Inflammatory macrophage treated with lipopolysaccharide for 4 hours (primary cell): ENCODE results near the gene UPP2.

ENCODE experiments used
- DNase-seq: peaks from one replicate; pipeline ENCODE4 v3.0.0-alpha.2; 2020

UPP2 gene

DNA sequence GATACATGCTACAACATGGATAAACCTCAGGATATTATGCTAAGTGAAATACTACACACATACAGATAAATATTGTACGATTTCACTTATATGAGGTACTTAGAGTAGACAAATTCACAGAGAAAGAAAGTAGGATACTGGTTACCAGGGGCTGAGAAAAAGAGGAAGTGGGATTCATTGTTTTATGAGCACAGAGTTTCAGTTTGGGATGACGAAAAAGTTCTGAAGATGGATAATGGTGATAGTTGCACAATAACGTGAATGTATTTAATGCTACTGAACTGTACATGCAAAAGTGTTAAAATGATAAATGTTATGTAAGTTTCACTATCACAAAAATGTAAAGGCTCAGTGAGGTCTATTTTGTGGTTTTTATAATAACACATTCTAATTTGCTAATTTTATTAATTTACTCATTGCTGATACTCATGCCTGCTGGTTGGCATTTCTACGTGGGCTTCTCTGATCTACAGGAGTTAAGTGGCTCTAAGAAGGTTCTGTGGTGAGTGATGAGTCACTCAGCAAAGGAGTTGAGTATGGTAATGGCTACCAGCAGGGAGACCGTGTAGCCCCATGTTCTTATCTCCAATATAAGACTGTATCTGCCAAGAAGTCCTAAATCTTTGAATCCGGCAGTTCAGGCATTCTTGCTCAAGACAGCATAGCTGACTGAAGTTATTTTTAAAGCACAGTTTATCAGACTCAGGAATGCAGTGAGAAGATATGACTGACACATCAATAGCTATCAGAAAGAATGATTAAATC, 41.1 kb downstream of the UPP2 start:
- DNase-seq: peak; percentile 85

DNA sequence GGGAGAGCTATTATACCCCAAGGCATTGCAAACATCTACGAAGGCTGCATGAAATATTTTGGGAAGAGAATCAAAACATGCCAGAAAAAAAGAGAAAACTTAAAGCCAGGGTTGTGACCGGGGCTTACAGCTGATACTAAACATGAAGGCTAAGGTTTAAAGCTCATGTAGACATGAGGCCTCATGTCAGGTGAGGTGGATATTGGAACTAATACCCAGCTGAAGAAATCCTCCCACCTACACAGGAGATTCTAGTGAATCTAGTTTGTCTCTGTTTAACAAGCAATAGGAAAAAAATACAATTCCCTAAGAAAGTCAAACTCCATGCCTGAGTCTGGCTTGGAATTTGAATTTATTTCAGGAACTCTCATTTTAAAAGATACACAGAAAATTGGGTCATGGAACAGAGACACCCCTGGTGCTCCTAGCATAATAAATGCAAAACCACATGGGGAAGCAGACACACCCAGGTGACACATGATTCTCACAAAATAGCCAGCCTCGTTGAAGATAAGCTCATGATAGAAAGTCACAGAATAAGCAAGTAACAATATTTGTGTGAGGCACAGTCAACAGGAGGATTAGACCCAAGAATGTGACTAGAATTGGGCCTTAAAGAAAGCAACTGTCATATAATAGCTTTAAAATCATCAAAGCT, 42.2 kb downstream of the UPP2 start:
- DNase-seq: no peak

DNA sequence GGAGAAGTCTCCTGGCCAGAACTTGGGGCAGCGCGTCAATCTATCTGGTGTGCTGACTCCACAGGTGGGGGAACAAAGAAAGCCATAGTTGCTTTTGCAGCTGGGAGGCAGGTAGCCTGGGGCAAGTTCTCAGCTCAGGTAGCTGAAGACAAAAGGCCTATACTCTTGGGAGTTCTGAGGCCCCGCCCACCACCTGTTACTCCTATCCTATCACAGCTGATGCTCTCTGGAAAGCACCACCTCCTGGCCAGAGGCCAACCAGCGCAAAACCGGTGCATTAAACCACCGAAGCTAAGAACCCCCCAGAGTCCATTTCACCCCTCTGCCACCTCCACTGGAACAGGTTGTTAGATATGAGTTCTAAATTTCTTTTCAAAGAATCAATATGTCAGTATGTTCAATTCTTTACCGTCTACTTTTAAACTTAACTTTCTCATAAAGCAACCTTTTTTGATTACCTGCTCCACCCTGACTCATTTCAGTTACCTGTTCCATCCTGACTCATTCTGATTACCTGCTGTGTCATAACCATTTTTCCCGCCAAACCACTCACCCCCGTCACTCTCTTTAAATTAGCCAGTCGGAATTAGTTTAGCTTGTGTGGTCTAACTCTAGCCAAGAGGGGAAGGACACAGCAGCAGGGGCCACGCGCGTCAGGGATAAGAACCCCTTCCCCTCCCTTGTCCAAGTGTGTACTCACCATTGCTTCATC, 43.4 kb downstream of the UPP2 start:
- DNase-seq: no peak

DNA sequence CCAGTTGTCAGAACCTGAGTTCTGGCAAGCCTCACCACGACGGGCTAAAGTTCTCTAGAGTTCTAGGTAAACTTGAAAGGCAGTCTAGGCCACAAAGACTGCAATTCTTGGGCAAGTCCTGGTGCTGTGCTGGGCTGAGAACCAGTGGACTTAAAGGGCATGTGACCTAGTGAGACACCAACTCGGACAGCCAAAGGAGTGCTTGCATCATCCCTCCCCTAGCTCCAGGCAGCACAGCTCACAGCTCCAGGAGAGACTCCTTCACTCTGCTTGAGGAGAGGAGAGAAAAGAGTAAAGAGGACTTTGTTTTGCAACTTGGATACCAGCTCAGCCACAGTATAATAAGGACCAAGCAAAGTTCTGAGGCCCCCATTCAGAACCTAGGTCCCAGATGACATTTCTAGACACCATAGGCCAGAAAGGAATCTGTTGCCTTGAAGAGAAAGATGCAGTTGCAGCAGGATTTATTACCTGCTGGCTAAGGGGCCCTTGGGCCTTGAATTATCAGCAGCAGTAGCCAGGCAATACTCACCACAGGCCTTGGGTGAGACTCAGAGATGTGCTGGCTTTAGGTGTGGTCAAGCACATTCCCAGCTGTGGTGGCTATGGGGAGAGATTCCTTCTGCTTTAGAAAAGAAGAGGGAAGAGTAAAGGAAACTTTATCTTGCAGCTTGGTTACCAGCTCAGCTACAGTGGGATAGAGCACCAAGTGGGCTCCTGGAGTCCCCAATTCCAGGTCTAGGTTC, 51.8 kb downstream of the UPP2 start:
- DNase-seq: no peak

DNA sequence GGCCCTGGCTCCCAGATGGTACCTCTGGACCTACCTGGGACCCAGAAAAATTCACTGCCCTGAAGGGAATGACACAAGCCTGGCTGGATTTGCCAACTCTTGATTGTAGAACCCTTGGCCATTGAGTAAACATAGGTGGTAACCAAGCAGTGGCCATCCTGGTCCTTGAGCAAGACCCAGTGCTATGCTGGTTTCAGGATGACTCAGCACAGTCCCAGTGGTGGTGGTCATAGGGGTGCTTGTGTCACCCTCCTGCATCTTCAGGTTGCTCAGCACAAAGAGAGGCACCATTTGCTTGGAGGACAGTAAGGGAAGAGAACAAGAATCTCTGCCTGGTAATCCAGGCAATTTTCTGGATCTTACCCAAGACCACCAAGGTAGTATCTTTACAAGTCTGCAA, 52.9 kb downstream of the UPP2 start:
- no peak for DNase-seq

DNA sequence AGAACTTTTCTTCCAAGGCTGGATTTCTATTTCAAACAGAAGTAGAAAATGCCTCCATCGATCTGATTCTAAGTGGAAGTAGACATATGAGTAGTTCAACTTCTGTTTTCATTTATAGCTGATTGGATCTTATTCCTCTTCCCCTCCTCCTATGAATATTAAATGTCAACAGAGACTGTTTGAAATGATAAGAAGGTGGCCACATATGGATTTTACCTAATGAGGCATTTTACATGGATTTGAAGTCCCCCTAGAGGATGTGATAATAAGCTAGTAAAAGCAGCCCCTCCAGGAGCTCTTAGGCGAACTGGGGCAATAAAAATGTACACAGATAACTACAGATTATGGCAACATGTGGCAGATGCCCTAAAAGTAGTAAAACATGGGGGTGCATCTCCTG, 71.0 kb downstream of the UPP2 start:
- DNase-seq: no peak

DNA sequence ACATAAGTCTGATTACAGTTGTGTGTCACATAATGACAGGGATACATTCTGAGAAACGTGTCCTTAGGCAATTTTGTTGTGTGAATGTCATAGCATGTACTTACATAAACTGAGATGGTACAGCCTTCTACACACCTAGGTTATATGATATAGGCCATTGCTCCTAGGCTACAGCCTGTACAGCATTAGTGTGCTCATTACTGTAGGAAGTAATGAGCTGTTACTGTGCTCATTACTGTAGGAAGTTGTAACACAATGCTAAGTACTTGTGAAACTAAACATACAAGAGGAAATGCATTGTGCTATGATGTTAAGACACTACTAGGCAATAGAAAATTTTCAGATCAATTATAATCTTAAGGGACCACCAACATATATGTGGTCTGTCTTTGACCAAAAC, 72.8 kb downstream of the UPP2 start:
- DNase-seq: peak; percentile 15

DNA sequence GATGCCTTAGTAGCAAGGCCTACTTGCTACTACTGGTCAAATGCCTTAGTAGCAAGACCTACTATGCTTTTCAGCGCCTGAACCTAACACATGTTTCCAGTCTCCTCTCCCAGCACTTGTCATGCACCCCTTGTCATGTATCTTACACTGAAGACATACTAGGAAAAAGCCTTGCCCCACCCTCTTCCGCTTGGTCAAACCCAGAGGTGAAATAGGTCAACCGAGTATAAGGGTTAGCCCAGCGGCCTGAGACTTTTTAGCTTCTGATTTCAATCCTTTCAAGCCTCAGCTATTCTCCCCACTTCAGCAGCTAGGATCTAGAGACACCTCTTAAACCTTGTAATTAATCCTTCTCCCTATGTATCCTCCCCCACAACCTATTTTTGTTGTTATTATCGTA, 73.3 kb downstream of the UPP2 start:
- DNase-seq: no peak

DNA sequence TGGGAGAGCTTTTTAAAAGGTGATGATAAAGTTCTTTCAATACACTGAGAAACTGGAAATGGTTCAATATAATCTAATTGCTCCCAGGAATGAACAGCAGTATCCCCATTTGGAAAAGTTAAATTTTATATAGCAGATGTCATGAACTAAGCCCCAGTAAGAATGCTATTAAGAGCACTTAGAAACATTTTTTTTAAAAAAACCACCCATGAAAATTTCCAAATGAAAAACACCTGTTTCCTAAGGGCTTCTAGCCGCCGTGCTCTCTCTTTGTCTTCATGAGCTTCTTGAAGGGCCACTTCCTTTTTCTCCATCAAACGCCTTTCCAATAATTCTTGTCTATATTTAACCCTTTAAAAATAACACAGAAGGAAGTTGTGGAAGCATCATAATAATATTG, 77.0 kb downstream of the UPP2 start:
- DNase-seq: no peak

DNA sequence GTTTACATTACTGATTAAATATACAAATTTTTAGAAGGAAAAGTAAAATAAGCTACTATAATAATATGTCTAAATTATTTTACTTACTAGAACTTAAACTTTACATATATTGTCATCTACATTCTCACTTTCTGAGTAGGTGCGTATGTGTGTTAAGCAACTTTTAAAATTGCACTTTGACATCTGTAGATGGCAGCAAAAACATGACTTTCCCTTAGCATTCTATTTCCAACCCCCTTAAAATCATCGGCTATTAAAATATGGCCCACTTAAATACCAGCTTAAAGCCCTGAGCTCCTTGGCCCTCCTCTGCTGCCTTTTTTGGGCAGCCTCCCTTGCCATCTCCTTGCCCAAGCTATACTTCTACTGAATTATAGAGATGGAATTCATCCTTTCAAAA, 78.0 kb downstream of the UPP2 start:
- peak; percentile 29 for DNase-seq

DNA sequence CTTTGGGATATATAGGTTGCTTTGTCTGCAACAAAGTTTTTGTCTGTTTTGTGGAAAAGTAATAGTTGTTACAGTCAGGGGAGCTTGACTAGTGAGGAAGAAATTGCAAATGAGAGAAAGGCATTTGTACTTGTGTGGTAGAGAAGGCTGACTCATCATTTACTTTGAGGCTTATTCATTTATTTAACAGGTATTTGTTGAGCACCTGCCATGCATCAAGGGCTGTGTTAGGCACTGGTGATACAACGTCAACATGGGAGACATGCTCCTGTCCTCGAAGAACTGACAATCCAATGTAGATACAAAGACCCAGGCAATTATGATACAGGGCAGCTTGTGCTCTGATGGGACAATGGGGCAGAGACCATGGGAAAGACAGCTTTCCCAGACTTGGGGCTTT, 79.5 kb downstream of the UPP2 start:
- no peak for DNase-seq

DNA sequence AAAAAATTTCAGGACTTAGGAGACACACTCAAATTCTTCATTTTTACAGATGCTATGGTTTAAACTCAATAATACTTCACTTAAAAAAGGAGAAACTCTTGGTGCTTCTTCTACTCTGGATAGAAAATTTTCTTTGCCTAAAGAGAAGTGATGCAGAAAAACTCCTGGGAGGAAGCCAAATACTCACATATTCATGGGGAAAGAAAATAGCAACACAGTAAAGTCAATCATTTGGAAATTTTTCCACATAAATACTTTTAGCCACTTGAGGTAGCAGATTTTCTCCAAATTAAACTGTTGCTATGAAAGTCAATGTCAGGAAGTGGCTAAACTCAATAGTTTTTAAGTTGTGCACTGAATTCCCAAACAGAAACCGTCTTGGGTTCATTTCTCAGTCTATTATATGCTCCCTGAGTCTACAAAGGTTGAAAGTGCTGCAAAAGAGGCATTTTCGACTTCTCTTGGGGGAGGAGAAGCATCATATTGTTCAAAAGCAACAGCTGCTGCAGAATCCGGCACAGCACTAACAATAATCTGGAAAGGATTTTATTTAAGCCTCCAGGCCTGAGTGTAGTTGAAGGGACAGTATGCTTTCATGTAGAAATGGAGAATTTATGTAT, 81.1 kb downstream of the UPP2 start:
- DNase-seq: no peak

DNA sequence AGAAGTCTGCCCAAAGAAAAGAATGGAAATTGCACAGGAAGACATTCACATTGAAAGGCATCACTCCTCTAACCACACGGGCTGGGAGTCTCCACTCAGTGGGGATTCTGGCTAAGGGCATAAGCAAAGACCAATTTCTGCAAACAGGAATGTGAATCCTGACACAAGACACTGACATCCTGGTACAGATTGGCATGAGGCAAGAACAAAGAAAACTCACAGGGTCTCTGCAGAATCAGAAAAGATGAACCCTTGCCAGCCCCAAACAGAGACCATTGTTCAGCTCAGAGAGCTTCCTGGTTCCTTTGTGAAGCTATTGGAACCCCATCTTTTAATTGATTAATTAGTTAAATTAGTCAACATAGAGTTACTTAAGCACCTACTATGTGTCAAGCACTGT, 82.3 kb downstream of the UPP2 start:
- DNase-seq: no peak

DNA sequence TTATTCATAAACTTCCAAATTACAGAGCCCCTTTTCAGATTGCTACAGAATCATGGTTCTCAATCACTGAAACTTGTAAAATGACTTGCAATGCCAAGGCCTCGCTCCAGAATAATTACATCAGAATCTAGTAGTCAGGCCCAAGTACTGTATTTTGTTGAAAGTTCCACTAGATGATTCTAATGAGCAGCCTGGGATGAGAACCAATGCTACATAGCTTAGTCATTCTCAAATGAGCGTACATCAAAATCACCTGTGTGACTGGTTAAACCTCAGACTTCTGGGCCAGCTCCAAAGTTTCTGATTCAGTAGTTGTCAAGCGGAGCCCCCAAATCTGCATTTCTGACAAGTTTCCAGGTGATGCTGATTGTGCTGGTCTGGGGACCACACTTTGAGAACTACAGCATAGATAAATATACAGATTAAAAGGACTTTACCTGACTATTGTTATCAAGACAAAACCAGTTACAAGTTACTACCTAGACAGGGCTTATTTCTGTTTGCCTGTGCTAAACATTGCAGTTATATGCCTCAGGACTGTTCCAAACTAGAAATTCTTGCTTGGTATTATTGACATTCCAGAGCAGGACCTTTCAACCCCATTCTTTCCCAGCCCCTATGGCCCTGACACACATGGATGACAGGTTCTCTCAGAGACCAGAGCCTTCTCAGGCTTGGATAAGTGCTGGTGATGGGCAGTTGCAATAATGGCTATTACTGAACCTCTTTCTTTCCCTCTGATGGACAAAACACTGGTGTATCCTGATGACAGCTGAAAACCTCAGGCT, 83.1 kb downstream of the UPP2 start:
- no peak for DNase-seq
